ENCODE measurements around the gene WDR37.

WDR37 gene

GRCh38 chr10:1152386-1153250 lies 96.4 kb downstream of the WDR37 start:
- no peak overlapping the region for H3K4me3 ChIP-seq (replicated peaks in 1 of 2; ENCODE audit: low read depth in 2 of 2, low read length in 2 of 2)
- TF ChIP-seq CTCF (IDR thresholded peaks at IDR 0.05; ENCODE audit: low read depth, low read length), result no peak
- DNase-seq (ENCODE audit: low read depth in 2 of 2), result no peak

- DNase-seq (ENCODE audit: low read depth in 2 of 2), result no peak
- H3K4me3 ChIP-seq (replicated peaks in 1 of 2; ENCODE audit: low read depth in 2 of 2, low read length in 2 of 2), result no peak overlapping the region
- TF ChIP-seq CTCF (IDR thresholded peaks at IDR 0.05; ENCODE audit: low read depth, low read length), result no peak
These were observed 97.1 kb downstream of the WDR37 start for GRCh38 chr10:1153251-1153763.

DNA sequence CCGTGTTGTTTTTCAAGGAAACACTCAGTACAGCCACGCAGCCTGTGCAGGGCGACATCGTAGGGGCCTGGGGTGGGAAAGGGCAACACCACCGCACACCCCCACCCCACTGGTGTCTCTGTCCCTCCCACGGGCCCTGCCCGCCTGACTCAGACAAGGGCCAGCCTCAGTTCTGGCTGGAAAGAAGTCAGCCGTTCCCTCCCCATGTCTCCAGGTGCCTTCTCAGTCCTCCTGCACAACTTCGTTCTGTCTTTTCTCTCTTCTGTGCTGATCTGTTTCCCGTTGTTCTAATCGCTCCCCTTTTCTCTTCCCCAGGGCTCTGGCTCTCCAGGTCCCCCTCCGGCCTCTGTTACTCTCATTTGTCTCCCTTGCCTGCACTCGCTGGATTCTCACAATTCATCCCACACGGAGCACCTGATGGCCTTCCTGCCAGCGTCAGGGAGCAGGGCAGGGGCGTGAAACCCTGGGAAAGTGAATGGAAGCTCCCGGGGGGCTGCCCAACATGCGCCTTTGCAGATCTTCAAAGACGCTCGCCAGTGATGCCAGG lies 97.7 kb downstream of the WDR37 start:
- no peak for DNase-seq (ENCODE audit: low read depth in 2 of 2)
- TF ChIP-seq CTCF (IDR thresholded peaks at IDR 0.05; ENCODE audit: low read depth, low read length), result no peak
- no peak overlapping the region for H3K4me3 ChIP-seq (replicated peaks in 1 of 2; ENCODE audit: low read depth in 2 of 2, low read length in 2 of 2)

- no peak overlapping the region for H3K4me3 ChIP-seq (replicated peaks in 1 of 2; ENCODE audit: low read depth in 2 of 2, low read length in 2 of 2)
- no peak for TF ChIP-seq CTCF (IDR thresholded peaks at IDR 0.05; ENCODE audit: low read depth, low read length)
- no peak for DNase-seq (ENCODE audit: low read depth in 2 of 2)
These were observed 98.5 kb downstream of the WDR37 start for GRCh38 chr10:1154531-1155295.

DNA sequence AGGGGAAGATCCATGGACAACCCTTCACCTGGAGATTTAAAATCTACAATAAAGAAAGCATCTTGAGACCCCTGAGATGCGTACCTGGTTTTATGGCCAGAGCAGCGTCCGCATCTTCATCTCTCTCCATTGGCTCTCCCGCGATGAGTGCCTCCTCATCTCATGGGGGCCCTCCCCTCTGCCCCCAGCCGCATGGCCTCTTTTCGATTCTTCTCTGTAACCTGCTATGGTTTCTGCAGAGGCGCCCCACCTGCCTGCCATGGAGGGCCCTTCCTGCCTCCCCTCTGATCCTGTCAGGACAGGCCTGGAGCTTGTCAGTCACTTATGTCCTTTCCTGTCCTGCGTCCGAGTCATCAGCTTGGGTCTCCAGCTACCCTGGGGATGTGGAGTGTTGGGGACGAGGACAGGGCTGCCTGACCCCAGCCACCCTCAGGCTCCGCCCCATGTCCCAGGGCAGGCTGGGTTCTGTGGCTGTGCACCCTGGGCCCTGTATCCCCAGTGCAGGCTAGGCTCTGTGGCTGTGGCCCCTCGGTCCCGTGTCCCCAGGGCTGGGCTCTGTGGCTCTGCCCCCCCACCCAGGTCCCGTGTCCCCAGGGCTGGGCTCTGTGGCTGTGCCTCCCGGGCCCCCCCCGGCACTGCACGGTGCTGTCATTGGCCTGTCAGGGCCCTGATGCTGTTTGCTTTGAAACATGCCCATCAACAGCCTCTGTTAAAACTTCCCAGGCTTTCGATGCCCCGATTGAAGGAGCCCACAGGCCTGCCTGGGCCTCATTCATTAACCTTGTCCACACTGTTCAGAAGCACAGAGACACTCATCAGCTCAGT lies 99.8 kb downstream of the WDR37 start:
- H3K4me3 ChIP-seq (replicated peaks in 1 of 2; ENCODE audit: low read depth in 2 of 2, low read length in 2 of 2), result no peak overlapping the region
- no peak for TF ChIP-seq CTCF (IDR thresholded peaks at IDR 0.05; ENCODE audit: low read depth, low read length)
- no peak for DNase-seq (ENCODE audit: low read depth in 2 of 2)

DNA sequence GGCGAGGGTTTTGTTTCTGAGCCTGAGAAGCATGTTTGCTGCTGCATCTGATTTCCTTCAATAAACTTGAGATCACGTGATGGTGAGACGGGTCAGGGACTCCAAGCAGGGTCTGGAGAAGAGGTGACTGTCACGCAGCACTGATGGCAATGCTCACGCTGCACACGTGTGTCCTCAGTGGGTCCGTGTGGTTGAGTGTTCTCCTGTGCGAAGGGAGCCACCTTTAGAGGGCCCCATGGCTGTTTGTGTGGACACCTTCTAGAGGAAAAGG lies 100.4 kb downstream of the WDR37 start:
- DNase-seq (ENCODE audit: low read depth in 2 of 2), result no peak
- H3K4me3 ChIP-seq (replicated peaks in 1 of 2; ENCODE audit: low read depth in 2 of 2, low read length in 2 of 2), result no peak overlapping the region
- TF ChIP-seq CTCF (IDR thresholded peaks at IDR 0.05; ENCODE audit: low read depth, low read length), result no peak
